Measurements from ENCODE around the gene TSEN2. TPM values are rescaled to one million over a fixed set of nuclear protein-coding genes. Genes with fewer than 3 reads are reported as not detected.
"Not testable (repeated sequence)": the region's sequence is repeated elsewhere in the genome, so short reads cannot be mapped to it uniquely, and the experiment has no call there.

Gene TSEN2
- total RNA-seq, 2 experiments from 2014 or later, result 14.0 to 14.8 TPM

DNA sequence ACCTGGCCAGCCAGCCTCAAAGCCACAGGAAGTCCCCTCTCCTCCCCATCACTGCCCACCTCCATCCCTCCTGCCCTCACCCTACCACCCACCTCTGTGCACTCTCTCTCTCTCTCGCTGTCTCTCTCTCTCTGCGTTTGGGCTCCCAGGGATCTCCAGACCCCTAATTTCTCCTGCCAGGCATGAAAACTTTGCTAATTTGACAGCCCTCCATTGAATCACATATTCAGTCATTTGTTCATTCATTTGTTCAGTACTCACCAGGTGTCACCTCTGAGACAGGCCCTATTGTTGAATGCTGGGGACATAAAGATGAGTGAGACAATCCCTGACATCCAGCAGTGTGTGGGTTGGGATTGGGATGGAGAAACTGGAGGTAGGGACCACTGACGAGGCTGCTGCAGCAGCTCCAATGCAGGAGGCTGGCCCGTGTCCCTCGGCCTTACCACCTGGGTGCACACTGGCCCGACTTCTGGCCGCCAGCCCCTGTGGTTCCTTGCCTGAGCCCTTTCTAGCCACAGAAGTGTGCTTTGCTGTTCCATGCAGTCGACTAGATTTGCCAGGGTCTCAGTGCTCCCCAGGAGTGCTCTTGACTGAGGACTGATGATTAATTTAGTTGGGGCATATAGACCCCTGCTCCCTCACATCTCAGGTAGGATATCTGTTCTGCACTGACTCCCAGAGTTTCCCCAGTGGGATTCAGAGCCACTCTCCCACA lies 38.6 kb upstream of the TSEN2 start:
- no peak overlapping the region for H3K27ac Mint-ChIP-seq
- H3K9me3 Mint-ChIP-seq, result no peaks in the 10 kb centered on the region
- H3K27me3 Mint-ChIP-seq (ENCODE audit: low read depth), result no peaks in the 10 kb centered on the region
- CTCF ChIA-PET, result no interaction called here
- intact Hi-C loops (cut with micrococcal nuclease), result no loop called here
- H3K4me3 Mint-ChIP-seq, result no peak overlapping the region
- DNase-seq, result no peak
- H3K36me3 Mint-ChIP-seq (ENCODE audit: low read depth), result no peaks in the 10 kb centered on the region
- no peaks in the 10 kb centered on the region for H3K4me1 Mint-ChIP-seq (ENCODE audit: low read depth)

GRCh38 chr3:12446298-12446697 lies 38.0 kb upstream of the TSEN2 start:
- CTCF ChIA-PET, result no interaction called here
- H3K27ac Mint-ChIP-seq, result no peak overlapping the region
- no peaks in the 10 kb centered on the region for H3K36me3 Mint-ChIP-seq (ENCODE audit: low read depth)
- no peaks in the 10 kb centered on the region for H3K9me3 Mint-ChIP-seq
- H3K4me1 Mint-ChIP-seq (ENCODE audit: low read depth), result no peaks in the 10 kb centered on the region
- no peaks in the 10 kb centered on the region for H3K27me3 Mint-ChIP-seq (ENCODE audit: low read depth)
- intact Hi-C loops (cut with micrococcal nuclease), result no loop called here
- no peak overlapping the region for H3K4me3 Mint-ChIP-seq
- DNase-seq, result no peak

- Mint-ChIP-seq H3K4me3 (no peak overlapping the region), H3K27ac (no peak overlapping the region), H3K9me3 (no peaks in the 10 kb centered on the region), H3K4me1 (ENCODE audit: low read depth) (no peaks in the 10 kb centered on the region), H3K36me3 (ENCODE audit: low read depth) (no peaks in the 10 kb centered on the region), H3K27me3 (ENCODE audit: low read depth) (no peaks in the 10 kb centered on the region)
- intact Hi-C loops (cut with micrococcal nuclease), result no loop called here
- DNase-seq, result no peak
- CTCF ChIA-PET, result no interaction called here
Measured at GRCh38 chr3:12447075-12447474, 37.2 kb upstream of the TSEN2 start.

GRCh38 chr3:12448404-12449202 lies 35.7 kb upstream of the TSEN2 start:
- intact Hi-C loops (cut with micrococcal nuclease); H3K27me3 Mint-ChIP-seq (ENCODE audit: low read depth); DNase-seq; H3K4me3 Mint-ChIP-seq; H3K27ac Mint-ChIP-seq; H3K4me1 Mint-ChIP-seq (ENCODE audit: low read depth); H3K9me3 Mint-ChIP-seq; H3K36me3 Mint-ChIP-seq (ENCODE audit: low read depth); CTCF ChIA-PET: not testable (repeated sequence)

- H3K27me3 Mint-ChIP-seq (ENCODE audit: low read depth), result no peaks in the 10 kb centered on the region
- no peak overlapping the region for H3K4me3 Mint-ChIP-seq
- no peaks in the 10 kb centered on the region for H3K4me1 Mint-ChIP-seq (ENCODE audit: low read depth)
- intact Hi-C loops (cut with micrococcal nuclease), result no loop called here
- DNase-seq, result no peak
- no peak overlapping the region for H3K27ac Mint-ChIP-seq
- H3K9me3 Mint-ChIP-seq, result no peaks in the 10 kb centered on the region
- CTCF ChIA-PET, result interaction anchor here (0.6 kb wide), 2 partner anchors 29 to 230 kb away, joined by 3 to 6 read pairs; no protein-coding TSS in a partner anchor
- no peaks in the 10 kb centered on the region for H3K36me3 Mint-ChIP-seq (ENCODE audit: low read depth)
Measured at GRCh38 chr3:12449889-12450682, 34.2 kb upstream of the TSEN2 start.

- intact Hi-C loops (cut with micrococcal nuclease), result no loop called here
- DNase-seq, result no peak
- Mint-ChIP-seq H3K27me3 (ENCODE audit: low read depth) (no peaks in the 10 kb centered on the region), H3K27ac (no peak overlapping the region), H3K4me3 (no peak overlapping the region), H3K36me3 (ENCODE audit: low read depth) (no peaks in the 10 kb centered on the region), H3K4me1 (ENCODE audit: low read depth) (no peaks in the 10 kb centered on the region), H3K9me3 (no peaks in the 10 kb centered on the region)
- CTCF ChIA-PET, result no interaction called here
Measured at GRCh38 chr3:12451481-12451880, 32.8 kb upstream of the TSEN2 start.

- intact Hi-C loops (cut with micrococcal nuclease), result no loop called here
- CTCF ChIA-PET, result no interaction called here
- H3K9me3 Mint-ChIP-seq, result no peaks in the 10 kb centered on the region
- no peaks in the 10 kb centered on the region for H3K4me1 Mint-ChIP-seq (ENCODE audit: low read depth)
- H3K27ac Mint-ChIP-seq, result no peak overlapping the region
- no peaks in the 10 kb centered on the region for H3K27me3 Mint-ChIP-seq (ENCODE audit: low read depth)
- no peak for DNase-seq
- no peaks in the 10 kb centered on the region for H3K36me3 Mint-ChIP-seq (ENCODE audit: low read depth)
- no peak overlapping the region for H3K4me3 Mint-ChIP-seq
Measured at GRCh38 chr3:12451960-12452359, 32.3 kb upstream of the TSEN2 start.

DNA sequence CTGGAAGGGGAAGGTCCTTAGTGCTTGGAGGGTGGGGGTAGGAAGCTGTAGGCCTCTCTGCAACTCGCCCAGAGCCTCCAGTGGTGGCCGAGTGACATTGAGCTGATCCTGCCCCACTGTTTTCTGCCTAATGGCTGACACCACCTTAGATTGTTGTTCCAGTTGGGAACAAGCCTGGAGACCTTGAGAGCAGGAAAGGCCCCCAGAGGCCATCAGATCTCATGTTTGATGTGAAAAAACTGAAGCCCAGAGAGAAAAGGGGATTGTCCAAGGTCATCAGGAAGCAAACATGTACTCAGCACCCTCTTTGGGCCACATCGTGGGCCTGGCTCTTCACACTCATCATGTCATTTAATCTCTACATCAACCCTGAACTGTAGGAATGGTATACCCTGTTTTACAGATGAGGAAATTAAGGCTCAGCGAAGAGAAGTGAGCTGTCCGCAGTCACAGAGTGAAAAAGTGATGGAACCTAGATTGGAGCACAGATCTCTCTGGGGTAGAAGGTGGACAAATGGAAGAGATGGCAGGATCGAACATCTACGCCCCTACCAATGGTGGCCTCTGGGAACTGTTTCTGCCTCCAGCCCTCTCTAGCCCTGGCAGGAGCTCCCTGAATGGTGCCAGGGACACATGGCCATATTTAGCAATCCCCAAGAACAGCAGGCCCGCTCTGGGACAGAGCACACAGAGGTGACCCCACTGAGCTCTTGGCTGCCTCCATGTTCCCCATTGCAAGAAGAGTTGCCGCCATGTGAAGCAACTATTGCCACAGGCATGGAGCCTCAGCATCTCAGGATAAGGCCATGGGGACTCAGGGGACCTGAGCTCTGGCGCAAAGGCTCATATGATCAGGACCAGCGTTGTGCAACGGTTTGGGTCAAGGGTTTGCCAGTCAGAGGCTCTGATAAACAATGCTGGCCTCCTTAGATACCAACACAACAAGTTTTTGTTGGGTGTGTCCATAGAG lies 31.6 kb upstream of the TSEN2 start:
- intact Hi-C loops (cut with micrococcal nuclease), result no loop called here
- DNase-seq, result no peak
- Mint-ChIP-seq H3K4me3 (no peak overlapping the region), H3K36me3 (ENCODE audit: low read depth) (no peaks in the 10 kb centered on the region), H3K27me3 (ENCODE audit: low read depth) (no peaks in the 10 kb centered on the region), H3K27ac (no peak overlapping the region), H3K4me1 (ENCODE audit: low read depth) (no peaks in the 10 kb centered on the region), H3K9me3 (no peaks in the 10 kb centered on the region)
- CTCF ChIA-PET, result no interaction called here

- H3K27me3 Mint-ChIP-seq (ENCODE audit: low read depth), result no peaks in the 10 kb centered on the region
- H3K36me3 Mint-ChIP-seq (ENCODE audit: low read depth), result no peaks in the 10 kb centered on the region
- CTCF ChIA-PET, result no interaction called here
- H3K9me3 Mint-ChIP-seq, result no peaks in the 10 kb centered on the region
- no peak for DNase-seq
- H3K27ac Mint-ChIP-seq, result no peak overlapping the region
- no peaks in the 10 kb centered on the region for H3K4me1 Mint-ChIP-seq (ENCODE audit: low read depth)
- no peak overlapping the region for H3K4me3 Mint-ChIP-seq
- intact Hi-C loops (cut with micrococcal nuclease), result no loop called here
Measured at GRCh38 chr3:12454076-12454815, 30.0 kb upstream of the TSEN2 start.

- H3K36me3 Mint-ChIP-seq (ENCODE audit: low read depth), result no peaks in the 10 kb centered on the region
- H3K27me3 Mint-ChIP-seq (ENCODE audit: low read depth), result no peaks in the 10 kb centered on the region
- CTCF ChIA-PET, result no interaction called here
- no peak overlapping the region for H3K4me3 Mint-ChIP-seq
- DNase-seq, result no peak
- no peak overlapping the region for H3K27ac Mint-ChIP-seq
- no peaks in the 10 kb centered on the region for H3K4me1 Mint-ChIP-seq (ENCODE audit: low read depth)
- no peaks in the 10 kb centered on the region for H3K9me3 Mint-ChIP-seq
- intact Hi-C loops (cut with micrococcal nuclease), result no loop called here
Measured at GRCh38 chr3:12454816-12455121, 29.5 kb upstream of the TSEN2 start.

DNA sequence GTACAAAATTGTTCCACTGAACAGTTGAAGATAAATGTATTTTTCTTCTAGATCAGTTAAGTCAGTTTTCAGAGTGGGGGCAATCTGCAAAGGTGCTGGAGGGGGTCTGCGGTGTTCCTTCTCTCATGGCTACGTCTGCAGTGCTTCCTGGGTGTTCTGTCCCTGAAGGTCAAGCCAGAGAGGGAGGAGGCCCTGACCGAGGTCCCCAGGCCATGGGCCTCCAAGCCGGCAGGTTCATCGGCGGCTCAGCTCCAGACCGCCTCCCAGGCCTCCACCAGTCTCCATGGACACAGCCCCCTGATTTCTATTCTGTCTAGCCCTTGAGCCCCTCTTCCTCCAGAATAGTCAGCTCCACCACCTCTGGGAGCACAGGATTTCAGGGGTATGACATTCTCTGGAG lies 28.5 kb upstream of the TSEN2 start:
- intact Hi-C loops (cut with micrococcal nuclease), result no loop called here
- Mint-ChIP-seq H3K9me3 (no peaks in the 10 kb centered on the region), H3K27me3 (ENCODE audit: low read depth) (no peaks in the 10 kb centered on the region), H3K36me3 (ENCODE audit: low read depth) (no peaks in the 10 kb centered on the region), H3K4me3 (no peak overlapping the region), H3K27ac (no peak overlapping the region), H3K4me1 (ENCODE audit: low read depth) (no peaks in the 10 kb centered on the region)
- DNase-seq, result no peak
- CTCF ChIA-PET, result no interaction called here
